HG02884 (cell line): ENCODE measurements around the gene ZNF141.
A peak's percentile ranks its signal among the peaks of the same experiment; 100 is the strongest.
"Not testable (repeated sequence)": the region's sequence is repeated elsewhere in the genome, so short reads cannot be mapped to it uniquely, and the experiment has no call there.

Experiments used
- ATAC-seq: cut with Tn5 transposase; IDR thresholded peaks from one replicate; pipeline ENCODE4 v1.9.1; 2021; ENCODE audit warnings: mild to moderate bottlenecking, moderate library complexity; ENCODE audit not compliant: unreplicated experiment

ZNF141 gene

DNA sequence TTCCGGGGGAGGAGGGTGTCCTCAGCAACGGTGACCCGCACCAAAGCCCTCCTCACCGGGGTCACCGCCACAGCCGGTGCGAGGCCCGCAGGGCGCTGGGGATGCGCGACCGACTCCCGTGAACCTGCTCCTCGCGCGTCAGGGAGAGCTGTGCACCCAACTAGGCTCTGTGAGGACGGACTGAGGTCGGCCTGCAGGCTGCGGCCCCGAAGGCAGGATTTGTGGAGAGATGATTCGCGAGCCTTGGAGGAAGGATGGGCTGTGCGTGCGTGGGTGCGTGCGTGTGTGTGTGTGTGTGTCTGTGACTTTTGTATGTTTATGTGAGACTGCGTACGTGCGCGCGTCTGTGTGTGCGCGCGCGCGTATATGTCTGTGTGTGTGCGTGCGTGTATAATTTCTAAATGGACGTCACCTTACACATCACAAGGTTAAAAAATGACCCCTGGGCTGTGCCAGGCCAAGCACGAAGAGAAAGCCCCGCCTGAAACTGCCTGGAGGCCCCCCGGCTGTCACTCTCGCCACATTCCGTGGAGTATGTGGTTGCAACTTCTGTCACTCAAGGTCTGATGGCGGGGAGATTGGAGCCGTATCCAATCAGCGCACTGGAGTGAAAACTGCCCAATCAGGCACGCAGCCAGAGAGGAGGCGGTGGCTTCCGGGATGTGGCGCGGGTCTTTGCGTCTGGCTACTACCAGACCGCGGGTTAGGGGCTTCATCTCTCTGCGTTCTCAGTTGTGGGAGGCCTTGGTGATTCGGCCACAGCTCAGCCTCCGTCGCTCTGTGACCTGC is at the start of gene ZNF141:
Gene ZNF141, plus strand, starts transcription at position 672 of the 789 bp plus-strand sequence. CDS start 170 bp downstream, outside the sequence.
- ATAC-seq = peak; percentile 94

GRCh38 chr4:288891-289290 is 48.7 kb upstream of the ZNF141 start:
- no peak for ATAC-seq

DNA sequence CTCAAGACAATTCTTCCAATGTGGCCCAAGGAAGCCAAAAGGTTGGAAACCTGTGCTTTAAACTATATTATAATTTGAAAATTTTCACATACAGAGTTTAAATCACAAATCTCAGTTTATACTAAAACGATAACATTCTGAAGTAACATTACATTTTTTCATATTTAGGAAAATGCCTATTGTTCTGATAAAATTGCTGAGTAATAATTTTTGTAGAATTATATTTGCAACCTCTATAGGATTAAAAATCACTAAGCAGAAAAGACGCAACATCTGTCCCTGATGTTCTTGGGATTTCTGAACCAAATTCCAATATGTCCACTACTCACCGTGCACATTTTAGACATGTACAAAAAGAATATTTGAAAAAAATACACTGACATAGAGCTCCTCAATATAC is 42.9 kb upstream of the ZNF141 start:
- ATAC-seq = no peak

DNA sequence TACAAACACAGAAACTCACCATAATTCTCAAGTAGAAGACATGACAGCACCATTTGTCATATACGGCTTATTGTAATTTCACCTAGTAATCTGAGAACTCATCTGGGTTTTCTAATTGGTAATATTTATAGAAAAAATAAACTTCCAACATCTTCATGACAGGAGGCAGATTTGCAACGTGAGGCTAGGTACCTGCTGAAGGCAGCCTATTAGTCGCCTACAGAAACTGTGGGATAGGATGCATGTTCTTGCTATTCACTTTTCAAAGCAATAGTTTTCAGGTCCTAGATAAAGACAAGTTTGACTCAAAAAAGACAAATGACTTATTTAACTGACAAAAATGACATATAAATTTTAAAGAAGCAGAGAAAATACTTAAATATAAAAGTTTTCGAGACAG is 35.2 kb upstream of the ZNF141 start:
- ATAC-seq = no peak

GRCh38 chr4:304516-304915 is 33.1 kb upstream of the ZNF141 start:
- ATAC-seq = not testable (repeated sequence)

- no peak for ATAC-seq
Measured at GRCh38 chr4:304969-305680, 32.5 kb upstream of the ZNF141 start, which contains the start of gene ZNF732. ZNF732 (minus strand) TSS chr4:305474; CDS start chr4:305310, 164 bp downstream.

- ATAC-seq = no peak
Measured at GRCh38 chr4:306551-306961, 31.1 kb upstream of the ZNF141 start.

DNA sequence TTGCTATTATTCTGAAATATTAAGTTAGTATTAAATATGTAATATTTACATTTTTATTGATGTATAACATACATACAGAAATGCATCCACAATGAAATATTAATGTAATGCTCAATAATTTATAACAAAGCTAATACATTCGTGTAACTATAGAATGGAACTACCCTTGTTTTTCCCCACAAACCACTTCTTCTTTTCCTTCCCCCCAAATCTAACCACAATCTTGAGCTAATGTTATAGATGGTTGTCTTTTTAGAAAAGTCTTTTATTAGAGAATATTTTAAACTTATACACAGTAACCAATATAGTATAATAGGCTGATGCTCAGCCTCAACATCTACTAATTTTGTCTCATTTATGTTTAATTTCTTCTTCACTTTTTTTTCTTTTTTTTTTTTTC is 27.8 kb upstream of the ZNF141 start:
- no peak for ATAC-seq

GRCh38 chr4:314296-314903 is 23.2 kb upstream of the ZNF141 start:
- no peak for ATAC-seq

DNA sequence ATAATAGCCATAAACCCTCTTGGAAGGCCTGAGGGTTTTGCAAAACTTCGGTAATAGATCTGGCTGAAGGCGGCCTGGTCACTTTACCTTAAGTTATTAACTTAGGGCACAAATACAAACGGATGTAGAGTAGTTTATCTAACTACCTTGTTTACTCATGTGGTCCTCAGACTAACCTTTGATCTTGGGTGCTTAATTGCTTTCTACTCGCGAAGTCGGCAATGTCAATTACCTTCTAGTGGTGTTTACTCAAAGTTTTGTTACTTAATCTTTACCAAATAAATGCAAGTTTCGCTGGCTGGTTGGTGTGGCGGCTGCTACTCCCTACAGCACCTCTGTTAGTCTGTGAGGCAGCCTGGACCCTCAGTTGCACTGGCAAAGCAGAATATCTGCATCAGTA is 8.9 kb upstream of the ZNF141 start:
- ATAC-seq = no peak

DNA sequence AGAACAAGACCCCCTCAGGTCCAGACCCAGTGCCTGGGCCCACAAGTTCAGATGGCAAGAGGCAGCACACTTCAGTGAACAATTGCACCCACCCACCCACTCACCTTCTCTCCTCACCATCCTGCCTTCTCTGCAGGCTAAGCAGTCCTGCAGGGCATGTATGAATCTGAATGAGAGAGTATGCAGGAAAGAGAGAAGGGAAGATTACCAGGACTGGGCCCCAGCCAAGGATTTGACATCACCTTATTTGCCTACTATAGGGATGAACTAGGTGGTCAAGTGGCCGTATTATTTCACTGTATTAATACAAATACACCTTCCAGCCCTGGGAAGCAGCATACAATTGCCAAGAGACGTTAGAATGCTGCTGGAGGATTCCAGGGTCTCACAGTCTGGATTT is 2.1 kb upstream of the ZNF141 start:
- ATAC-seq = no peak

DNA sequence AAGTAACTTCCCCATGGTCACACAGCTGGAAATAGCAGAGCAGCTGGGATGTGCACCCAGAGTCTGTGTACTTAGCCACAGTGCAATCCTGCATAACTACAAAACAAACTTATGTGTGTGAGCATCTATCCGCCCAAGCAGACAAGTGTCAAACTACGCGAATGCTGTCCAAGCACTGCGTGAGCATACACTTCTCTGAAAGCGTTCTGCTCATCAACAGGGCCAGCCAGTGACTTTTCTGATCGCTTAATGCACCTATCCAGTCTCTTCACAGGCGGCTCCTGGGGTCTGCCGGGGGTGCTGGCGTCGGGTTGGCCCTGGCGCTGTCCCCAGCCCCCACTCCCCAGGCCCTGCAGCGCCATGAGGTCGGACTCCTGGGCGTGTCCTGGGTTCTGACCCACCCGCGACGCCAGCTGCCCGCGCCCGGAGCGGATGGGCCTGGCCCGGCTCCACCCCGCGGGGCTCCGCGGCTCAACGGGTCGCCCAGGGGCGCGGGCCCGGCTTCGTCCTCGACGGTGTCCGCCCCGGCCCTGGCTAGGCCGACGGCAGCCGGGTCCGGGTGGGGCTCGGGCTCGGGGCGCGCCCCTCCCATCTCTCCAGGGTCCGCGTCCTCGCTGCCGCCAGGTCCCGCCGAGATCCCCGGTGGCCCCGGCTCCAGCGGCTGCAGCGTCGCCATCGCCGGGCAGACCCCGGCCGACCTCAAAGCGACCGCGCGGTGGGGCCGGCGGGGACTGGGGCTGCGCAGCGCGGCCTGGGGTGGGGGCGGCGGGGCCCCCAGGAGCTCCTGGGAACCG is 1.3 kb upstream of the ZNF141 start:
- no peak for ATAC-seq

GRCh38 chr4:336893-337142 is 796 bp upstream of the ZNF141 start:
- no peak for ATAC-seq

GRCh38 chr4:337932-338758 is 531 bp downstream of the ZNF141 start:
- peak; percentile 33 for ATAC-seq

DNA sequence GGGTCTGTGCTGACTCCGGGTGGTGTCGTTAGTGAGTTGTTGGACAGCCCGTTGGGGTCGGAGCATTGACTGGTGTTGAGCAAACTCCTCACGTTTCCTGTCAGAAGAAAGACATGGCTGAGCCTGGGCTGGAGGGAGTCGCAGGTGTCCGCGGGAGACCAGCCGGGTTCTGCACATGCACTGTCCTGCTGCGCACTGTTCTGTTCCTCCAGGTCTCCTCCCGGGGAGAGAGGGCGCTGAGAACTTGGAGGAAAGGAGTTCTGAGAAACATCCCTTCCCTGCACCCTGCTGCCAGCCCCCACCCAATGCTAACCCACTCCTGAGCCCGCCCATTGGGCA is 1.1 kb downstream of the ZNF141 start:
- no peak for ATAC-seq

DNA sequence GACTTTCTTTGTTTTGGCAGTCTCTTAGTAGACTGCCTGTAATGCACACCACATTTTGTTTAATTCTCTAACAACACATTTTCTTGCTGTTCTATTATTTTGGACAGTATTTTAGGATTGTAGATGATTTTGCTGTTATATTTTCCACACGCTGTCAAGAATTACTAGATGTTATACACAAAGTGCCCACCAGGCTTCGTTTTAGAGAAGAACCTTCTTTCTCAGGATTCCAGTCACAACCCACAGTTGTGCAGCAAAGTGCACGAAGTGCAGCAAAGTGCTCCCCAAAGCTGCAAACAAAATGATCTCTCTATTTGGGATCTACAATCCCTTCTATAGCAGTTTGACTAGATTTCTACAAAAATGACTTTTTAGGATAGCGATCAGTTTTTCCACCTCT is 2.4 kb downstream of the ZNF141 start:
- no peak for ATAC-seq

DNA sequence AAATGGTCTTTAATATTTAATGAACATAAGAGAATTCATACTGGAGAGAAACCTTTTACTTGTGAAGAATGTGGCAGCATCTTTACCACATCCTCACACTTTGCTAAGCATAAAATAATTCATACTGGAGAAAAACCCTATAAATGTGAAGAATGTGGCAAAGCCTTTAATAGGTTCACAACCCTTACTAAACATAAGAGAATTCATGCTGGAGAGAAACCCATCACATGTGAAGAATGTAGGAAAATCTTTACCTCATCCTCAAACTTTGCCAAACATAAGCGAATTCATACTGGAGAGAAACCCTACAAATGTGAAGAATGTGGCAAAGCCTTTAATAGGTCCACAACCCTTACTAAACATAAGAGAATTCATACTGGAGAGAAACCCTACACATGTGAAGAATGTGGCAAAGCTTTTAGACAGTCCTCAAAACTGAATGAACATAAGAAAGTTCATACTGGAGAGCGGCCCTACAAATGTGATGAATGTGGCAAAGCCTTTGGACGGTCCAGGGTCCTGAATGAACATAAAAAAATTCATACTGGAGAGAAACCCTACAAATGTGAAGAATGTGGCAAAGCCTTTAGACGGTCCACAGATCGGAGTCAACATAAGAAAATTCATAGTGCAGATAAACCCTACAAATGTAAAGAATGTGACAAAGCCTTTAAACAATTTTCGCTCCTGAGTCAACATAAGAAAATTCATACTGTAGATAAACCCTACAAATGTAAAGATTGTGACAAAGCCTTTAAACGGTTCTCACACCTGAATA is 35.6 kb downstream of the ZNF141 start:
- no peak for ATAC-seq

DNA sequence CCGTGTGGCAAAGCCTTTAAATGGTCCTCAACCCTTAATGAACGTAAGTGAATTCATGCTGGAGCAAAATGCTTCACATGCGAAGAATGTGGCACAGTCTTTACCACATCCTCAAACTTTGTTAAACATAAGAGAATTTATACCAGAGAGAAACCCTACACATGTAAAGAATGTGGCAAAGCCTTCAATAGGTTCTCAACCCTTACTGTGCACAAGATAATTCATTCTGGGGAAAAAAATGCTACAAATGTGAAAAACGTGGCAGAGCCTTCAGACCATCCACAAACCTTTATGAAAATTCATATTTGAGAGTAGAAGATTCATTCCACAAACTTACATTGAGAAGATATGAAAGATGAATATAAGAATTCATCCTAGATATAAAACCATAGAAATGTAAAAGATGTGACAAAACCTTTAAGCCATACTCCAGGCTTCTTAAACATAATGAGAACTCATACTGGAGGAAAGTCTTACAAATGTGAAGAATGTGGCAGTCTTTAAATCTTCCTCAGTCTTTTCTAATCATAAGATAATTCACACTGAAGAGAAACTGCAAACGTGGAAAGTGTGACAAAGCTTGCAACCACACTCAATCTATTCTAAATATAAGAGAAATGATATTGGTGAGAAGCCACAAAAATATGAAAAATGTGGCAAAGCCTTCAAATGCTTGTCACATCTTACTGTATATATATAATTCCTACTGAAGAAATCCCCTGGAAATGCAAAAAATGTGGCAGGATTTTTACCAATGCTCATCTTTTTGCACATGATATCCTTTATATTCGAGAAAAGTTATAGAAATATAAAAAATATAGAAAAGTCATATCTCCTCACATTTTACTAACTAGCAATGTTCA is 36.9 kb downstream of the ZNF141 start:
- ATAC-seq = no peak
